HAP-1 (cell line): Measurements from ENCODE around the gene C16orf74.

Source experiments
- DNase-seq, 2 experiments: peaks; one replicate each; pipeline ENCODE4 v3.0.0-alpha.2; 2016 to 2020; ENCODE audit warnings: low spot score in 2 of 2
- H3K27me3 ChIP-seq: fragments of 250-450 bp; sonication (Bioruptor Pico); 2 replicates; pipeline ENCODE4 v1.5.1; 2020; ENCODE audit warnings: low read depth, mild to moderate bottlenecking, moderate library complexity
- H3K36me3 ChIP-seq: fragments of 250-450 bp; sonication (Bioruptor Pico); replicated peaks from 2 replicates; pipeline ENCODE4 v1.5.1; 2020; ENCODE audit warnings: mild to moderate bottlenecking
- H3K4me1 ChIP-seq: fragments of 250-450 bp; sonication (Bioruptor Pico); 2 replicates; pipeline ENCODE4 v1.5.1; 2020; ENCODE audit warnings: mild to moderate bottlenecking
- H3K4me3 ChIP-seq: fragments of 250-450 bp; sonication (Bioruptor Pico); 2 replicates; pipeline ENCODE4 v1.5.1; 2020; ENCODE audit warnings: mild to moderate bottlenecking, moderate library complexity
- H3K9me3 ChIP-seq: fragments of 250-450 bp; sonication (Bioruptor Pico); 2 replicates; pipeline ENCODE4 v1.5.1; 2020; ENCODE audit warnings: mild to moderate bottlenecking, moderate library complexity
- in situ Hi-C: fragments of 300-500 bp; cut with MboI; formaldehyde crosslinking; loops from 3 replicates; pipeline ENCODE4 v1.14.3; 2020; ENCODE audit warnings: low sequenced_read_pairs, inconsistent platforms, mixed read lengths

C16orf74 gene

GRCh38 chr16:85729452-85730185, 21.3 kb downstream of the C16orf74 start:
- no peaks in the 10 kb centered on the region for H3K27me3 ChIP-seq
- H3K36me3 ChIP-seq: no peaks in the 10 kb centered on the region
- no peaks in the 10 kb centered on the region for H3K4me1 ChIP-seq
- DNase-seq: no peak
- H3K9me3 ChIP-seq: no peaks in the 10 kb centered on the region
- in situ Hi-C loops: no loop called here
- no peak overlapping the region for H3K4me3 ChIP-seq

GRCh38 chr16:85728879-85729278, 22.0 kb downstream of the C16orf74 start:
- DNase-seq: peak in 1 of 2 experiments; percentile 38
- in situ Hi-C loops: no loop called here
- no peaks in the 10 kb centered on the region for H3K9me3 ChIP-seq
- no peaks in the 10 kb centered on the region for H3K4me1 ChIP-seq
- H3K27me3 ChIP-seq: no peaks in the 10 kb centered on the region
- H3K36me3 ChIP-seq: no peaks in the 10 kb centered on the region
- H3K4me3 ChIP-seq: no peak overlapping the region

GRCh38 chr16:85724936-85725335, 26.0 kb downstream of the C16orf74 start:
- Histone ChIP-seq H3K4me1 (no peaks in the 10 kb centered on the region), H3K27me3 (no peaks in the 10 kb centered on the region), H3K9me3 (no peaks in the 10 kb centered on the region), H3K36me3 (no peaks in the 10 kb centered on the region), H3K4me3 (no peak overlapping the region)
- in situ Hi-C loops: no loop called here
- DNase-seq: no peak

- no peaks in the 10 kb centered on the region for H3K4me1 ChIP-seq
- in situ Hi-C loops: no loop called here
- H3K4me3 ChIP-seq: no peak overlapping the region
- no peaks in the 10 kb centered on the region for H3K36me3 ChIP-seq
- H3K9me3 ChIP-seq: no peaks in the 10 kb centered on the region
- DNase-seq: no peak
- no peaks in the 10 kb centered on the region for H3K27me3 ChIP-seq
Measured at GRCh38 chr16:85724126-85724879, 26.6 kb downstream of the C16orf74 start.

- no peak for DNase-seq
- in situ Hi-C loops: no loop called here
- Histone ChIP-seq H3K4me1 (no peaks in the 10 kb centered on the region), H3K36me3 (no peaks in the 10 kb centered on the region), H3K9me3 (no peaks in the 10 kb centered on the region), H3K27me3 (no peaks in the 10 kb centered on the region), H3K4me3 (no peak overlapping the region)
Measured at GRCh38 chr16:85722128-85722893, 28.6 kb downstream of the C16orf74 start.

- DNase-seq: no peak
- Histone ChIP-seq H3K36me3 (no peaks in the 10 kb centered on the region), H3K4me1 (peaks cover 13% of the 10 kb centered on the region), H3K9me3 (no peaks in the 10 kb centered on the region), H3K27me3 (no peaks in the 10 kb centered on the region), H3K4me3 (no peak overlapping the region)
- in situ Hi-C loops: no loop called here
Measured at GRCh38 chr16:85720302-85720637, 30.6 kb downstream of the C16orf74 start.

GRCh38 chr16:85719605-85720301, 31.1 kb downstream of the C16orf74 start:
- DNase-seq: no peak
- Histone ChIP-seq H3K9me3 (no peaks in the 10 kb centered on the region), H3K4me3 (no peak overlapping the region), H3K36me3 (no peaks in the 10 kb centered on the region), H3K4me1 (peaks cover 13% of the 10 kb centered on the region), H3K27me3 (no peaks in the 10 kb centered on the region)
- in situ Hi-C loops: no loop called here

- in situ Hi-C loops: no loop called here
- H3K9me3 ChIP-seq: no peaks in the 10 kb centered on the region
- no peak overlapping the region for H3K4me3 ChIP-seq
- peaks cover 13% of the 10 kb centered on the region for H3K4me1 ChIP-seq
- DNase-seq: peak; percentile 17 to 70
- H3K36me3 ChIP-seq: no peaks in the 10 kb centered on the region
- no peaks in the 10 kb centered on the region for H3K27me3 ChIP-seq
Measured at GRCh38 chr16:85718682-85719081, 32.2 kb downstream of the C16orf74 start.

GRCh38 chr16:85718153-85718477, 32.8 kb downstream of the C16orf74 start:
- H3K4me3 ChIP-seq: no peak overlapping the region
- in situ Hi-C loops: no loop called here

GRCh38 chr16:85717393-85718152, 33.3 kb downstream of the C16orf74 start:
- no peaks in the 10 kb centered on the region for H3K27me3 ChIP-seq
- H3K9me3 ChIP-seq: no peaks in the 10 kb centered on the region
- H3K4me1 ChIP-seq: peaks cover 13% of the 10 kb centered on the region
- H3K4me3 ChIP-seq: no peak overlapping the region
- H3K36me3 ChIP-seq: no peaks in the 10 kb centered on the region
- DNase-seq: peak; percentile 49 to 84
- in situ Hi-C loops: no loop called here

More at GRCh38 chr16:85718153-85718477, 32.8 kb downstream of the C16orf74 start:
- Histone ChIP-seq H3K4me1 (peaks cover 13% of the 10 kb centered on the region), H3K27me3 (no peaks in the 10 kb centered on the region), H3K36me3 (no peaks in the 10 kb centered on the region), H3K9me3 (no peaks in the 10 kb centered on the region)
- DNase-seq: no peak

- in situ Hi-C loops: no loop called here
- Histone ChIP-seq H3K36me3 (no peaks in the 10 kb centered on the region), H3K9me3 (no peaks in the 10 kb centered on the region), H3K27me3 (no peaks in the 10 kb centered on the region), H3K4me3 (no peak overlapping the region), H3K4me1 (peaks cover 13% of the 10 kb centered on the region)
- DNase-seq: peak; percentile 26 to 43
Measured at GRCh38 chr16:85716680-85717038, 34.2 kb downstream of the C16orf74 start.

GRCh38 chr16:85716022-85716679, 34.7 kb downstream of the C16orf74 start:
- in situ Hi-C loops: no loop called here
- Histone ChIP-seq H3K4me1 (peaks cover 13% of the 10 kb centered on the region), H3K36me3 (no peaks in the 10 kb centered on the region), H3K9me3 (no peaks in the 10 kb centered on the region), H3K4me3 (no peak overlapping the region), H3K27me3 (no peaks in the 10 kb centered on the region)
- no peak for DNase-seq
